Nephron progenitor cell (in vitro differentiated cells): Measurements from ENCODE around the gene C3.

Experiments
- DNase-seq: peaks from one replicate; pipeline ENCODE4 v3.0.0; 2021
- H3K27ac Mint-ChIP-seq: 2 replicates; pipeline ENCODE4 v1.8.0; 2021; ENCODE audit warnings: mild to moderate bottlenecking, moderate library complexity, mixed read lengths
- H3K27me3 Mint-ChIP-seq: 2 replicates; pipeline ENCODE4 v1.8.0; 2021; ENCODE audit warnings: mild to moderate bottlenecking, low read depth, mixed read lengths; ENCODE audit not compliant: poor library complexity
- H3K36me3 Mint-ChIP-seq: 2 replicates; pipeline ENCODE4 v1.8.0; 2021; ENCODE audit warnings: low read depth, mixed read lengths
- H3K4me1 Mint-ChIP-seq: 2 replicates; pipeline ENCODE4 v1.8.0; 2021; ENCODE audit warnings: mixed read lengths
- H3K4me3 Mint-ChIP-seq: 2 replicates; pipeline ENCODE4 v1.8.0; 2021; ENCODE audit warnings: mild to moderate bottlenecking, moderate library complexity, mixed read lengths
- H3K9me3 Mint-ChIP-seq: 2 replicates; pipeline ENCODE4 v1.8.0; 2021; ENCODE audit warnings: mild to moderate bottlenecking, moderate library complexity, mixed read lengths
- CTCF ChIP-seq: fragments of 200-600 bp; sonication (generic); IDR thresholded peaks from 2 replicates; pipeline ENCODE4 v1.5.0; 2021; ENCODE audit warnings: antibody characterized with exemption

C3 gene

DNA sequence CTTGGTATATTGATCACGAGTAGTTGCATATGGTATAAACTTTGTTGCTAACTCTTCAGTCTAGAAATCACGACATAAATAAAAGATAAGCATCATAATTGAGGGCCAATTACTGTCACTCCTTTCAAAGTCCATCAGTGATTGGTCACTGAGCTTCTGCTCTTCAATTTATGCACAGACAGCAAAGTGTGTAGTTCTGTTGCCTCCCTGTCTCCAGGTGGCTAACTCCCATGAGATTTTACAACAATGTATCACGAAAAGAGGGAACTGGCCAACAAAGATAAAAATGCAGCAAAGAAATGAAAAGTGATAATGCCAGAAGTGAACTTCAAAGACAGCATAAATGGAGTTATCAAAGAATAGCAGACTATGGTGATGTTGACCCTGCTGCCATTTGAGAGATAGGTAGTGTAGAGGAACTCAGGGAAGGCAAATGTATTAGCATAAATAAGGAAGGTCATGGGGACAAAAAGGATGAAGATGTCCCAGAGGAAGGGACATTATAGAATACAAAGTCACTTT is 37.8 kb downstream of the C3 start:
- DNase-seq = no peak
- no peaks in the 10 kb centered on the region for H3K36me3 Mint-ChIP-seq
- H3K4me3 Mint-ChIP-seq = no peak overlapping the region
- H3K4me1 Mint-ChIP-seq = no peaks in the 10 kb centered on the region
- no peak overlapping the region for H3K27ac Mint-ChIP-seq
- H3K27me3 Mint-ChIP-seq = peaks cover 27% of the 10 kb centered on the region
- no peak for TF ChIP-seq CTCF
- H3K9me3 Mint-ChIP-seq = peaks cover 53% of the 10 kb centered on the region

DNA sequence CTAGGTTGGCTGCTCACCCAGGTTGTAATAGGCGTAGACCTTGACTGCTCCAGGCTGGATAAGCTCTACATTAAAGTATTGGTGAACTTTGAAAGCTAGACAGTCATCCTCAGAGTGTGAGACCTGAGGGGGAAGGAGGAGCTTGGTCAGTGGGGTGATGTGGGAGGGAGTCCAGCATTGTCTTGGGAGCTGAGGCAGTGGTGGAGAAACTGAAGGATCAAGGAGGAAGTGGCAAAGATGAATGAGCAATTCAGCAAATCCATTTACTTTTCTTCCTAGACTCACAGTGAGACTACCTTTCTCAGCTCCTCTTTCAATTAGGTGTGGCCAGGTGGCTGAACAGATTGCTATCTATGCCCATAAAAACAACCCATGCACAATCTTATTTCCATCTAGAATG is 40.3 kb downstream of the C3 start:
- no peak for TF ChIP-seq CTCF
- H3K9me3 Mint-ChIP-seq = peaks cover 60% of the 10 kb centered on the region
- DNase-seq = no peak

DNA sequence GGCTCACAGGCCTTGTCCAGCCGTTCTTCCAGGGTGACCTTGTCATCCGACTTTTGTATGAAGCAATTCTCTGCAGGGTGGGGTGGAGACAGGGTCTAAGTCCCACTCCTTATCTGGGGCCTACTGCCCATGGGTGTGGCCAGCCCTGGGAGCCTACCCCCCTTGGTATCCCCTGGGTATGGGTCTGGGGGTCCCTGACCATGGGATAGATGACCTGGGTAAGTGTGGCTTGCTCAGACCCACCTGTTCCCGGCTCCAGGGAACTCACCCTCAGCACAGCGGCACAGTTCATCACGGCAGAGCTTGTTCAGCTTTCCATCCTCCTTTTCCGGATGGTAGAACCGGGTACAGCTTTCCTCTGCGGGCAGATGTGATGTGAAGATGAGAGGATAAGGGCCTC is 41.3 kb downstream of the C3 start:
- Mint-ChIP-seq H3K9me3 (peaks cover 59% of the 10 kb centered on the region), H3K4me3 (no peak overlapping the region), H3K27me3 (peaks cover 19% of the 10 kb centered on the region), H3K27ac (no peak overlapping the region), H3K4me1 (peaks cover 14% of the 10 kb centered on the region), H3K36me3 (no peaks in the 10 kb centered on the region)
- no peak for DNase-seq
- TF ChIP-seq CTCF = no peak

More for the DNA sequence above, 40.3 kb downstream of the C3 start:
- H3K4me3 Mint-ChIP-seq = no peak overlapping the region
- no peak overlapping the region for H3K27ac Mint-ChIP-seq
- peaks cover 22% of the 10 kb centered on the region for H3K27me3 Mint-ChIP-seq
- H3K4me1 Mint-ChIP-seq = peaks cover 5% of the 10 kb centered on the region
- no peaks in the 10 kb centered on the region for H3K36me3 Mint-ChIP-seq

- no peak for TF ChIP-seq CTCF
- DNase-seq = no peak
- Mint-ChIP-seq H3K9me3 (peaks cover 62% of the 10 kb centered on the region), H3K4me3 (no peak overlapping the region), H3K4me1 (peaks cover 14% of the 10 kb centered on the region), H3K27me3 (peaks cover 19% of the 10 kb centered on the region), H3K36me3 (no peaks in the 10 kb centered on the region), H3K27ac (no peak overlapping the region)
Measured at GRCh38 chr19:6678690-6679109, 41.8 kb downstream of the C3 start.

GRCh38 chr19:6677883-6678689 is 42.4 kb downstream of the C3 start:
- peak; percentile 48 for DNase-seq
- Mint-ChIP-seq H3K4me1 (peaks cover 14% of the 10 kb centered on the region), H3K4me3 (no peak overlapping the region), H3K9me3 (peaks cover 61% of the 10 kb centered on the region), H3K36me3 (no peaks in the 10 kb centered on the region), H3K27ac (no peak overlapping the region), H3K27me3 (peaks cover 19% of the 10 kb centered on the region)
- TF ChIP-seq CTCF = no peak

- peaks cover 14% of the 10 kb centered on the region for H3K4me1 Mint-ChIP-seq
- no peak for DNase-seq
- peaks cover 22% of the 10 kb centered on the region for H3K27me3 Mint-ChIP-seq
- peaks cover 58% of the 10 kb centered on the region for H3K9me3 Mint-ChIP-seq
- H3K36me3 Mint-ChIP-seq = no peaks in the 10 kb centered on the region
- no peak for TF ChIP-seq CTCF
- peak overlapping the region; percentile 39 for H3K4me3 Mint-ChIP-seq
- no peak overlapping the region for H3K27ac Mint-ChIP-seq
Measured at GRCh38 chr19:6677495-6677882, 43.0 kb downstream of the C3 start.
